ENCODE measurements around the gene MTIF2.

DNA sequence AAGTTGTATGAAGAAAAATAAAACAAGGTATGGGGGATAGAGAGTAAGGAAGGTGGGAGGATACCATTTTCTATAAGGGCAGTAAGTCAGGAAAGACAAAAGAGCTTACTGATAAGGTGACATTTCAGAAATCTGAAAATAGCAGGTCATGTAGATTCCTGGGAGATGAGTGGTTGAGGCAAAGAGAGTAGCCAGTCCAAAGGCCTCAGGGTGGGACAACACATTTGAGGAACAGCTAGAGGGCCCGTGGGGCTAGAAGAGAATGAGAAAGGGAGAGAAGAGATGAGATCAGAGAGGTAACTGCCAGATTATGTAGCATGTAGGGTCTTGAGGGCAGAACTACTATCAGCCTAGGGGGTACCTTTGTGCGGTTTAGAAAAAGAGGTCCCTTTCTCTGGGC is 39.8 kb downstream of the MTIF2 start:
- TF ChIP-seq SMC3 (conservative IDR thresholded peaks at IDR 0.05; ENCODE audit: insufficient read depth, low read depth, low read length) (no peak), ZNF274 (IDR thresholded peaks at IDR 0.05; ENCODE audit: borderline replicate concordance, low read depth, low read length) (no peak), SRSF9 (IDR thresholded peaks at IDR 0.05; ENCODE audit: borderline replicate concordance, low read depth, low read length) (no peak), CHD2 (IDR thresholded peaks at IDR 0.05; ENCODE audit: low read depth, low read length) (no peak), MAZ (CRISPR knock-in tag; conservative IDR thresholded peaks at IDR 0.05 in 1 of 2, IDR thresholded peaks at IDR 0.05 in 1 of 2) (no peak)
- TF ChIP-seq, protein P1, sequence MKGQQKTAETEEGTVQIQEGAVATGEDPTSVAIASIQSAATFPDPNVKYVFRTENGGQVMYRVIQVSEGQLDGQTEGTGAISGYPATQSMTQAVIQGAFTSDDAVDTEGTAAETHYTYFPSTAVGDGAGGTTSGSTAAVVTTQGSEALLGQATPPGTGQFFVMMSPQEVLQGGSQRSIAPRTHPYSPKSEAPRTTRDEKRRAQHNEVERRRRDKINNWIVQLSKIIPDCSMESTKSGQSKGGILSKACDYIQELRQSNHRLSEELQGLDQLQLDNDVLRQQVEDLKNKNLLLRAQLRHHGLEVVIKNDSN (CRISPR knock-in tag; IDR thresholded peaks at IDR 0.05): no peak
